HepG2 (cell line): ENCODE measurements around the gene SPG7. TPM values are rescaled to one million over a fixed set of nuclear protein-coding genes. Genes with fewer than 3 reads are reported as not detected.

Experiments used
- CBX5 ChIP-seq: sonication (generic); formaldehyde crosslinking; IDR thresholded peaks from 2 replicates; pipeline ENCODE4 v1.4.0; 2020; ENCODE audit warnings: missing genetic modification reagents, borderline replicate concordance
- CCDC6 ChIP-seq: sonication (generic); formaldehyde crosslinking; IDR thresholded peaks from 2 replicates; pipeline ENCODE4 v1.8.1; 2022; ENCODE audit warnings: mild to moderate bottlenecking, missing genetic modification reagents, moderate library complexity
- CHD2 ChIP-seq: IDR thresholded peaks from 2 replicates; pipeline ENCODE4 v1.6.1; 2011; ENCODE audit warnings: low read depth, low read length, improper control_type of control experiment
- EED ChIP-seq: sonication (generic); formaldehyde crosslinking; IDR thresholded peaks from 2 replicates; pipeline ENCODE4 v1.5.0; 2020; ENCODE audit warnings: mild to moderate bottlenecking, missing genetic modification reagents
- HNRNPK ChIP-seq: fragments of 200-400 bp; formaldehyde crosslinking; IDR thresholded peaks from 2 replicates; pipeline ENCODE4 v1.6.1; 2018; ENCODE audit warnings: low read length, low read depth, moderate library complexity, mild to moderate bottlenecking; ENCODE audit not compliant: poor library complexity, severe bottlenecking
- KDM1A ChIP-seq: IDR thresholded peaks from 2 replicates; pipeline ENCODE4 v1.6.1; 2016; ENCODE audit warnings: missing compliant biosample characterization
- MED1 ChIP-seq: sonication (generic); formaldehyde crosslinking; IDR thresholded peaks from 2 replicates; pipeline ENCODE4 v1.4.0; 2020; ENCODE audit warnings: missing genetic modification reagents
- MXD4 ChIP-seq: IDR thresholded peaks from 2 replicates; pipeline ENCODE4 v1.6.1; 2016; ENCODE audit warnings: mild to moderate bottlenecking, missing biosample characterization, missing genetic modification reagents
- PHF5A ChIP-seq: IDR thresholded peaks from one replicate; pipeline ENCODE4 v1.6.1; 2018; ENCODE audit warnings: low read depth, missing genetic modification reagents; ENCODE audit not compliant: unreplicated experiment
- SIN3A ChIP-seq: IDR thresholded peaks from 2 replicates; pipeline ENCODE4 v1.6.1; 2011; ENCODE audit warnings: low read depth, mild to moderate bottlenecking, control low read depth, low read length, borderline replicate concordance
- STAT6 ChIP-seq: sonication (generic); formaldehyde crosslinking; IDR thresholded peaks from 2 replicates; pipeline ENCODE4 v1.4.0; 2020; ENCODE audit warnings: missing genetic modification reagents, mild to moderate bottlenecking, borderline replicate concordance
- TEAD3 ChIP-seq: optimal IDR thresholded peaks from 2 replicates; pipeline ENCODE3; 2016; ENCODE audit warnings: borderline replicate concordance
- ZFY ChIP-seq: sonication (generic); formaldehyde crosslinking; IDR thresholded peaks from 2 replicates; pipeline ENCODE4 v1.4.0; 2020; ENCODE audit warnings: missing genetic modification reagents
- ZNF17 ChIP-seq: sonication (generic); formaldehyde crosslinking; IDR thresholded peaks from 2 replicates; pipeline ENCODE4 v1.5.0; 2020; ENCODE audit warnings: mild to moderate bottlenecking, missing genetic modification reagents
- ZNF614 ChIP-seq: IDR thresholded peaks from 2 replicates; pipeline ENCODE4 v1.6.1; 2018; ENCODE audit warnings: missing biosample characterization, missing genetic modification reagents, inconsistent platforms, borderline replicate concordance
- ZNF619 ChIP-seq: sonication (generic); formaldehyde crosslinking; IDR thresholded peaks from 2 replicates; pipeline ENCODE4 v1.4.0; 2020; ENCODE audit warnings: mild to moderate bottlenecking, missing genetic modification reagents
- ZNF678 ChIP-seq: sonication (generic); formaldehyde crosslinking; IDR thresholded peaks from 2 replicates; pipeline ENCODE4 v1.4.0; 2020; ENCODE audit warnings: mild to moderate bottlenecking, missing genetic modification reagents
- ZNF772 ChIP-seq: sonication (generic); formaldehyde crosslinking; IDR thresholded peaks from 2 replicates; pipeline ENCODE4 v1.5.0; 2020; ENCODE audit warnings: mild to moderate bottlenecking, missing genetic modification reagents
- polyA plus RNA-seq, 8 experiments: library from polyadenylated mRNA; depleted of rRNA in 3 of 8; stranded (reverse) in 7 of 8; unstranded in 1 of 8; fragments of >200 nt; fragmentation: Illumina TruSeq in 4 of 8; extraction: Trizol in 4 of 8; gene quantifications; 2 replicates each; pipeline versions ENCODE4 v1.2.1 to v1.2.3, GENCODE V29; 2011 to 2016; ENCODE audit warnings: low read depth in 4 of 8, missing spikeins in 1 of 8, mixed read lengths in 1 of 8; ENCODE audit not compliant: insufficient read depth in 1 of 8
- total RNA-seq, 5 experiments: library from RNA; depleted of rRNA; stranded (reverse); fragments of >200 nt; fragmentation: Illumina TruSeq; extraction: Trizol; gene quantifications; 2 replicates each; pipeline ENCODE4 v1.2.3, GENCODE V29; 2016; ENCODE audit warnings: low read depth in 1 of 5
- TF ChIP-seq, protein P1 (sequence below): sonication (generic); formaldehyde crosslinking; IDR thresholded peaks from 2 replicates; pipeline ENCODE4 v1.5.0; 2020; ENCODE audit warnings: mild to moderate bottlenecking, missing genetic modification reagents, borderline replicate concordance
- TF ChIP-seq, protein P2 (sequence below), 2 experiments: sonication (generic) in 1 of 2; formaldehyde crosslinking in 1 of 2; IDR thresholded peaks; 2 replicates each; pipeline versions ENCODE4 v1.5.1 to v1.6.1; 2011 to 2020; ENCODE audit warnings: borderline replicate concordance in 1 of 2, low read depth in 1 of 2, low read length in 1 of 2, mild to moderate bottlenecking in 1 of 2, missing genetic modification reagents in 1 of 2, moderate library complexity in 1 of 2

SPG7 gene
- total and polyA plus RNA-seq, 2 of the 13 experiments (the other 11 are each of a cell fraction or from before 2014, with no cell fraction given): 66.0 to 136 TPM

DNA sequence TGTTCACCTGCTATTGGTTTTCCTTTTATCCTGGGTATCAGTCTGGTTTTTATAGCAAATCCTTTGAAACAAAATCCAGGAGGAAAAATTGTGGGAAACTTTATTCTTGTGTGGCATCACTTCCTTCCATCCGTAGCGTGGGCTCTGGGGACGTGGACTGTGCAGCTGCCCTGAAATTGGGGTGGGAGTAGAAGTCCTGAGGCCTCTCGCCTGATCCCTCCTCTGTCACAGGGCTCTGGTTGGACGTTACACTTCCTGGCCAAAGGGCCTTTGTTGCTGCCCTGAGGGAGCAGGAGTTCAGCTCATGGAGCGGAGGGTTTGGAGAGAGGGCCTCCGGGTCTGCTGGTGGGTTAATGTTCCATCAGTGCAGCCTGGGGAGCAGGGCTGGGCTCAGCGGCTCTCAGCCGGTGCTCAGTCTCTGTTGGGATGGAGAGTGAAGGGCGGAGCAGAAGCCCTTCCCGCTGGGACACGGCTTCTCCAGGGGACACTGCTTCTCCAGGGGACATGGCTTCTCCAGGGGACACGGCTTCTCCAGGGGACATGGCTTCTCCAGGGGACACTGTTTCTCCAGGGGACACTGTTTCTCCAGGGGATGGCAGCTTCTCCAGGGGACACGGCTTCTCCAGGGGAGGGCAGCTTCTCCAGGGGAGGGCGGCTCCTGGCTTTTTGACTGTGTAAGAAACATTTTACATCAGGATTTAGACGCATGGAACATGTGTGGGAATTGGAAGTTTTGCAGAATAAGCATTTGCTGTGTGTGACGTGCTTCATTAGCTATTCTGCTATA, 37.0 kb downstream of the SPG7 start (continued):
- TF ChIP-seq STAT6 (CRISPR knock-in tag) (0 out of 2 replicates have a peak, but pooled peaks have one; percentile 89), CCDC6 (peak; percentile 42; the same call in 1 of the 2 replicates), HNRNPK (no peak), TEAD3 (CRISPR knock-in tag) (peak; percentile 27), CBX5 (CRISPR knock-in tag) (no peak), ZNF772 (0 out of 2 replicates have a peak, but pooled peaks have one; percentile 56), ZNF614 (peak; percentile 17; the same call in 1 of the 2 replicates), ZNF678 (CRISPR knock-in tag) (no peak), PHF5A (CRISPR knock-in tag) (no peak), ZNF17 (CRISPR knock-in tag) (no peak), ZFY (peak; percentile 66), CHD2 (no peak), SIN3A (no peak; the same call in 1 of the 2 replicates), KDM1A (0 out of 2 replicates have a peak, but pooled peaks have one; percentile 14), EED (CRISPR knock-in tag) (no peak), MXD4 (no peak), ZNF619 (peak; percentile 83; the same call in 1 of the 2 replicates), MED1 (CRISPR knock-in tag) (peak; percentile 78)
- TF ChIP-seq, protein P1, sequence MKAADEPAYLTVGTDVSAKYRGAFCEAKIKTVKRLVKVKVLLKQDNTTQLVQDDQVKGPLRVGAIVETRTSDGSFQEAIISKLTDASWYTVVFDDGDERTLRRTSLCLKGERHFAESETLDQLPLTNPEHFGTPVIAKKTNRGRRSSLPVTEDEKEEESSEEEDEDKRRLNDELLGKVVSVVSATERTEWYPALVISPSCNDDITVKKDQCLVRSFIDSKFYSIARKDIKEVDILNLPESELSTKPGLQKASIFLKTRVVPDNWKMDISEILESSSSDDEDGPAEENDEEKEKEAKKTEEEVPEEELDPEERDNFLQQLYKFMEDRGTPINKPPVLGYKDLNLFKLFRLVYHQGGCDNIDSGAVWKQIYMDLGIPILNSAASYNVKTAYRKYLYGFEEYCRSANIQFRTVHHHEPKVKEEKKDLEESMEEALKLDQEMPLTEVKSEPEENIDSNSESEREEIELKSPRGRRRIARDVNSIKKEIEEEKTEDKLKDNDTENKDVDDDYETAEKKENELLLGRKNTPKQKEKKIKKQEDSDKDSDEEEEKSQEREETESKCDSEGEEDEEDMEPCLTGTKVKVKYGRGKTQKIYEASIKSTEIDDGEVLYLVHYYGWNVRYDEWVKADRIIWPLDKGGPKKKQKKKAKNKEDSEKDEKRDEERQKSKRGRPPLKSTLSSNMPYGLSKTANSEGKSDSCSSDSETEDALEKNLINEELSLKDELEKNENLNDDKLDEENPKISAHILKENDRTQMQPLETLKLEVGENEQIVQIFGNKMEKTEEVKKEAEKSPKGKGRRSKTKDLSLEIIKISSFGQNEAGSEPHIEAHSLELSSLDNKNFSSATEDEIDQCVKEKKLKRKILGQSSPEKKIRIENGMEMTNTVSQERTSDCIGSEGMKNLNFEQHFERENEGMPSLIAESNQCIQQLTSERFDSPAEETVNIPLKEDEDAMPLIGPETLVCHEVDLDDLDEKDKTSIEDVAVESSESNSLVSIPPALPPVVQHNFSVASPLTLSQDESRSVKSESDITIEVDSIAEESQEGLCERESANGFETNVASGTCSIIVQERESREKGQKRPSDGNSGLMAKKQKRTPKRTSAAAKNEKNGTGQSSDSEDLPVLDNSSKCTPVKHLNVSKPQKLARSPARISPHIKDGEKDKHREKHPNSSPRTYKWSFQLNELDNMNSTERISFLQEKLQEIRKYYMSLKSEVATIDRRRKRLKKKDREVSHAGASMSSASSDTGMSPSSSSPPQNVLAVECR (CRISPR knock-in tag): 0 out of 2 replicates have a peak, but pooled peaks have one; percentile 63
- TF ChIP-seq, protein P2, sequence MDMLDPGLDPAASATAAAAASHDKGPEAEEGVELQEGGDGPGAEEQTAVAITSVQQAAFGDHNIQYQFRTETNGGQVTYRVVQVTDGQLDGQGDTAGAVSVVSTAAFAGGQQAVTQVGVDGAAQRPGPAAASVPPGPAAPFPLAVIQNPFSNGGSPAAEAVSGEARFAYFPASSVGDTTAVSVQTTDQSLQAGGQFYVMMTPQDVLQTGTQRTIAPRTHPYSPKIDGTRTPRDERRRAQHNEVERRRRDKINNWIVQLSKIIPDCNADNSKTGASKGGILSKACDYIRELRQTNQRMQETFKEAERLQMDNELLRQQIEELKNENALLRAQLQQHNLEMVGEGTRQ (IDR thresholded peaks at IDR 0.05; ENCODE audit: low read depth, low read length): no peak
- TF ChIP-seq, protein P2 (CRISPR knock-in tag; IDR thresholded peaks at IDR 0.05; ENCODE audit: borderline replicate concordance): peak; percentile 34; the same call in 1 of the 2 replicates
